IMR-90 (cell line): ENCODE data around the gene ADTRP. TPM values are rescaled to one million over a fixed set of nuclear protein-coding genes. Genes with fewer than 3 reads are reported as not detected.

ENCODE experiments used
- ATAC-seq: fragments of 200-7000 bp; cut with Tn5 transposase; 2 replicates; pipeline ENCODE4 v1.9.1; 2020; ENCODE audit warnings: low read depth, mild to moderate bottlenecking, moderate library complexity
- BruUV-seq: library from RNA; stranded (reverse); fragments of 400-500 nt; replicated peaks from 2 replicates; lab custom pipeline; 2021; lab: Mats Ljungman, UMichigan
- CTCF ChIA-PET: fragments of 300-600 bp; formaldehyde crosslinking; extraction: SDS; loops from one replicate; lab custom pipeline; 2021; ENCODE audit warnings: antibody characterized with exemption; lab: Yijun Ruan, JAX
- POLR2A ChIA-PET: fragments of 300-600 bp; sonication (Branson Sonifier 250); formaldehyde crosslinking; loops from one replicate; lab custom pipeline; 2022; ENCODE audit warnings: antibody characterized with exemption; ENCODE audit not compliant: unreplicated experiment; lab: Charles Lee
- DNase-seq: peaks from one replicate; pipeline ENCODE4 v3.0.0; 2013
- H2AFZ ChIP-seq: replicated peaks from 2 replicates; pipeline ENCODE3; 2013; ENCODE audit warnings: low read length, mild to moderate bottlenecking; ENCODE audit not compliant: poor library complexity
- H2AK5ac ChIP-seq: 2 replicates; pipeline ENCODE4 v1.6.1; 2013; ENCODE audit warnings: low read depth, low read length, inconsistent platforms
- H2AK9ac ChIP-seq: replicated peaks from 2 replicates; pipeline ENCODE3; 2013; ENCODE audit warnings: mild to moderate bottlenecking, low read depth, low read length, moderate library complexity; ENCODE audit not compliant: poor library complexity
- H2BK120ac ChIP-seq: 2 replicates; pipeline ENCODE4 v1.6.1; 2013; ENCODE audit warnings: low read depth, low read length, inconsistent platforms
- H2BK15ac ChIP-seq: 3 replicates; pipeline ENCODE4 v1.6.1; 2013; ENCODE audit warnings: low read depth, low read length, inconsistent platforms
- H2BK20ac ChIP-seq: 2 replicates; pipeline ENCODE4 v1.6.1; 2013; ENCODE audit warnings: low read depth, mild to moderate bottlenecking, inconsistent platforms, low read length, moderate library complexity
- H2BK5ac ChIP-seq: 2 replicates; pipeline ENCODE4 v1.6.1; 2013; ENCODE audit warnings: mild to moderate bottlenecking, low read depth, low read length, inconsistent platforms; ENCODE audit not compliant: poor library complexity, severe bottlenecking
- H3K14ac ChIP-seq: replicated peaks from 2 replicates; pipeline ENCODE4 v1.6.1; 2013; ENCODE audit warnings: low read depth, low read length, inconsistent platforms
- H3K18ac ChIP-seq: 2 replicates; pipeline ENCODE4 v1.6.1; 2013; ENCODE audit warnings: low read depth, low read length, control low read depth
- H3K23ac ChIP-seq: 2 replicates; pipeline ENCODE4 v1.6.1; 2013; ENCODE audit warnings: low read depth, low read length, inconsistent platforms
- H3K27ac ChIP-seq: 2 replicates; pipeline ENCODE4 v1.5.1; 2013; ENCODE audit warnings: mild to moderate bottlenecking, control low read depth, low read length; ENCODE audit not compliant: insufficient read depth
- H3K27me3 ChIP-seq: 2 replicates; pipeline ENCODE4 v1.6.1; 2013; ENCODE audit warnings: low read length; ENCODE audit not compliant: control insufficient read depth, insufficient read depth
- H3K36me3 ChIP-seq: 2 replicates; pipeline ENCODE4 v1.6.1; 2013; ENCODE audit warnings: low read length, mixed read lengths; ENCODE audit not compliant: control insufficient read depth, insufficient read depth
- H3K4ac ChIP-seq: 2 replicates; pipeline ENCODE4 v1.6.1; 2013; ENCODE audit warnings: low read depth, low read length, inconsistent platforms
- H3K4me1 ChIP-seq: 2 replicates; pipeline ENCODE4 v1.6.1; 2013; ENCODE audit warnings: low read length, mixed read lengths; ENCODE audit not compliant: control insufficient read depth, insufficient read depth
- H3K4me2 ChIP-seq: 2 replicates; pipeline ENCODE4 v1.6.1; 2013; ENCODE audit warnings: low read depth, mild to moderate bottlenecking, control low read depth, low read length, moderate library complexity
- H3K4me3 ChIP-seq: 2 replicates; pipeline ENCODE4 v1.5.1; 2013; ENCODE audit warnings: low read depth, mild to moderate bottlenecking, control low read depth, low read length, moderate library complexity; ENCODE audit not compliant: insufficient read depth
- H3K56ac ChIP-seq: 2 replicates; pipeline ENCODE4 v1.6.1; 2013; ENCODE audit warnings: low read length, inconsistent platforms; ENCODE audit not compliant: insufficient read depth; ENCODE audit errors: extremely low read depth
- H3K79me1 ChIP-seq, 2 experiments: 2 replicates each; pipeline ENCODE4 v1.6.1; 2013; ENCODE audit warnings: low read length in 2 of 2, inconsistent platforms in 1 of 2, low read depth in 1 of 2
- H3K9ac ChIP-seq: 2 replicates; pipeline ENCODE4 v1.6.1; 2013; ENCODE audit warnings: low read depth, low read length, control low read depth
- H3K9me1 ChIP-seq: 2 replicates; pipeline ENCODE4 v1.6.1; 2013; ENCODE audit warnings: low read length, inconsistent platforms; ENCODE audit not compliant: insufficient read depth
- H3K9me3 ChIP-seq: 2 replicates; pipeline ENCODE4 v1.6.1; 2013; ENCODE audit warnings: low read length; ENCODE audit not compliant: control insufficient read depth, insufficient read depth
- H4K20me1 ChIP-seq: 2 replicates; pipeline ENCODE4 v1.6.1; 2013; ENCODE audit warnings: low read length, inconsistent platforms; ENCODE audit not compliant: insufficient read depth
- H4K5ac ChIP-seq: 2 replicates; pipeline ENCODE4 v1.6.1; 2013; ENCODE audit warnings: mild to moderate bottlenecking, low read depth, low read length, control low read depth
- H4K8ac ChIP-seq, 2 experiments: 2 replicates each; pipeline ENCODE4 v1.6.1; 2013; ENCODE audit warnings: low read depth in 2 of 2, low read length in 2 of 2, control low read depth in 1 of 2, inconsistent platforms in 1 of 2
- H4K91ac ChIP-seq: 2 replicates; pipeline ENCODE4 v1.6.1; 2013; ENCODE audit warnings: low read depth, low read length, inconsistent platforms; ENCODE audit not compliant: insufficient read depth
- BHLHE40 ChIP-seq: fragments of 150-350 bp; IDR thresholded peaks from 2 replicates; pipeline ENCODE4 v1.6.1; 2016; ENCODE audit warnings: mild to moderate bottlenecking, low read depth, low read length
- CEBPB ChIP-seq: IDR thresholded peaks from 2 replicates; pipeline ENCODE4 v1.6.1; 2012; ENCODE audit warnings: low read depth, low read length, improper control_type of control experiment
- CTCF ChIP-seq: conservative IDR thresholded peaks from 2 replicates; pipeline ENCODE4 v1.5.1; 2012; ENCODE audit warnings: mild to moderate bottlenecking, low read depth, low read length, improper control_type of control experiment
- MAZ ChIP-seq: IDR thresholded peaks from 2 replicates; pipeline ENCODE4 v1.6.1; 2012; ENCODE audit warnings: low read depth, mild to moderate bottlenecking, low read length, improper control_type of control experiment, moderate library complexity, borderline replicate concordance
- NFE2L2 ChIP-seq: fragments of 150-350 bp; IDR thresholded peaks from 2 replicates; pipeline ENCODE4 v1.6.1; 2016; ENCODE audit warnings: low read depth, mild to moderate bottlenecking, low read length
- POLR2A ChIP-seq: IDR thresholded peaks from 2 replicates; pipeline ENCODE4 v1.6.1; 2012; ENCODE audit warnings: mild to moderate bottlenecking, low read depth, low read length
- RAD21 ChIP-seq: IDR thresholded peaks from 2 replicates; pipeline ENCODE4 v1.6.1; 2012; ENCODE audit warnings: low read length, improper control_type of control experiment
- RCOR1 ChIP-seq: IDR thresholded peaks from 2 replicates; pipeline ENCODE4 v1.6.1; 2012; ENCODE audit warnings: mild to moderate bottlenecking, low read length, improper control_type of control experiment; ENCODE audit not compliant: insufficient replicate concordance
- RFX5 ChIP-seq: IDR thresholded peaks from 2 replicates; pipeline ENCODE4 v1.8.0; 2012; ENCODE audit warnings: low read depth, mild to moderate bottlenecking, low read length, moderate library complexity
- SMC3 ChIP-seq: fragments of 150-350 bp; IDR thresholded peaks from 2 replicates; pipeline ENCODE4 v1.6.1; 2016; ENCODE audit warnings: low read depth, mild to moderate bottlenecking, antibody characterized with exemption, low read length, moderate library complexity
- WGBS, 2 experiments: methylation state at CpG; one replicate each; pipeline versions ENCODE4 v1.1.5 to v1.1.7; 2013; ENCODE audit warnings: missing lambda C conversion rate in 2 of 2; ENCODE audit not compliant: insufficient read length in 1 of 2; ENCODE audit errors: extremely low coverage in 2 of 2; 5-methylcytosine and 5-hydroxymethylcytosine counted together
- dilution Hi-C: fragments of 300-500 bp; cut with HindIII; formaldehyde crosslinking; loops from one replicate; pipeline ENCODE4 v1.14.3; 2018; ENCODE audit warnings: low sequenced_read_pairs; ENCODE audit not compliant: unreplicated experiment
- in situ Hi-C: fragments of 300-500 bp; cut with MboI; formaldehyde crosslinking; loops from 3 replicates; pipeline ENCODE4 v1.14.3; 2019; ENCODE audit warnings: low sequenced_read_pairs, inconsistent platforms, mixed read lengths
- intact Hi-C: fragments of 100-400 bp; cut with micrococcal nuclease; formaldehyde crosslinking; loops from 2 replicates; pipeline ENCODE4 v1.10.0; 2022
- polyA plus RNA-seq, 3 experiments: library from polyadenylated mRNA; depleted of rRNA; stranded (reverse); fragments of >200 nt; gene quantifications; 2 replicates each; pipeline ENCODE4 v1.2.3, GENCODE V29; 2012; ENCODE audit warnings: low replicate concordance in 1 of 3
- total RNA-seq: library from RNA; depleted of rRNA; stranded (reverse); fragments of >200 nt; gene quantifications from 2 replicates; pipeline ENCODE4 v1.2.3, GENCODE V29; 2012

ADTRP gene
- total and polyA plus RNA-seq, 2 of the 4 experiments (the other 2 are of a cell fraction) = 0.50 to 0.72 TPM

- Histone ChIP-seq H3K79me1 (no peaks in the 10 kb centered on the region), H2BK120ac (no peak overlapping the region), H3K4me3 (no peak overlapping the region), H2AK5ac (no peak overlapping the region), H2BK5ac (no peak overlapping the region), H2BK15ac (no peak overlapping the region), H3K14ac (no peak overlapping the region), H3K4me1 (peaks cover 13% of the 10 kb centered on the region), H2AK9ac (no peak overlapping the region), H4K20me1 (no peaks in the 10 kb centered on the region), H3K27me3 (no peaks in the 10 kb centered on the region), H4K8ac (no peak overlapping the region), H2BK20ac (no peak overlapping the region), H3K9ac (no peak overlapping the region), H3K4ac (no peak overlapping the region), H3K36me3 (no peaks in the 10 kb centered on the region), H2AFZ (no peak overlapping the region), H3K56ac (no peak overlapping the region), H3K23ac (no peak overlapping the region), H4K91ac (no peak overlapping the region), H3K27ac (no peak overlapping the region), H3K18ac (no peak overlapping the region), H3K9me1 (peaks cover 3% of the 10 kb centered on the region), H4K5ac (no peak overlapping the region), H3K9me3 (no peaks in the 10 kb centered on the region), H3K4me2 (no peak overlapping the region)
- ATAC-seq (no peak), DNase-seq (no peak)
- in situ Hi-C loops (no loop called here), dilution Hi-C loops (no loop called here), intact Hi-C loops (no loop called here)
- no TSS peak for BruUV-seq
- TF ChIP-seq CEBPB (no peak), BHLHE40 (no peak), RFX5 (no peak), POLR2A (no peak), RCOR1 (no peak), NFE2L2 (no peak), MAZ (no peak), RAD21 (no peak), CTCF (no peak), SMC3 (no peak)
- POLR2A ChIA-PET = no interaction called here
- no CpG with 5 or more reads among the region's 3 CpGs for WGBS, 2 experiments
- CTCF ChIA-PET = no interaction called here
Measured at GRCh38 chr6:11811644-11812264, 33.2 kb upstream of the ADTRP start.
